NB4 (cell line): ENCODE data around the gene ZCCHC7.

Experiments
- CTCF ChIP-seq: IDR thresholded peaks from one replicate; pipeline ENCODE4 v1.5.1; 2012; ENCODE audit warnings: low read depth, low read length
- MYC ChIP-seq: IDR thresholded peaks from 2 replicates; pipeline ENCODE4 v1.6.1; 2011; ENCODE audit warnings: low read depth, low read length
- POLR2A ChIP-seq: IDR thresholded peaks from 2 replicates; pipeline ENCODE4 v1.6.1; 2011; ENCODE audit warnings: mild to moderate bottlenecking; ENCODE audit not compliant: insufficient read length; ENCODE audit errors: extremely low read depth

- TF ChIP-seq CTCF (no peak), POLR2A (no peak), MYC (no peak)
Observed at GRCh38 chr9:37335238-37335637, 214.9 kb downstream of the ZCCHC7 start.
